ENCODE measurements around the gene ASB3.

Gene ASB3

GRCh38 chr2:53786352-53786704 lies 425 bp downstream of the ASB3 start:
- TF ChIP-seq CTCF (IDR thresholded peaks at IDR 0.05; ENCODE audit: low read depth, low read length, missing control alignments): no peak
- no peak for DNase-seq (ENCODE audit: low read depth)
- peak overlapping the region; percentile 74 for H3K4me3 ChIP-seq (ENCODE audit: low read depth, low read length)

DNA sequence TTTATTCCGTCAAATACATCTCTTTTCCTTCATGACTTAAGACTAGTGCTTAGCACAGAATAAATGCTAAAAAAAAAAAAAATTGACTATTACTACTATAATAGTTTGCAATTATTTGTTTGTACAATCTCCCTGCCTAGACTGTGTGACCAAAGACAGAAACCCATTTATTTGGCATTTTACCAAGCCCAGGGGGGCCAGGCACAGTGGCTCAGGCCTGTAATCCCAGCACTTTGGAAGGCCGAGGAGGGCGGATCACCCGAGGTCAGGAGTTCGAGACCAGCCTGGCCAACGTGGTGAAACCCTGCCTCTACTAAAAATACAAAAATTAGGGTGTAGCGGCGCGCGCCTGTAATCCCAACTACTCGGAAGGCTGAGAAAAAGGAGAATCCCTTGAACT lies 1.4 kb downstream of the ASB3 start:
- peak overlapping the region; percentile 74; the same call in 1 of the 2 replicates for H3K4me3 ChIP-seq (ENCODE audit: low read depth, low read length)
- TF ChIP-seq CTCF (IDR thresholded peaks at IDR 0.05; ENCODE audit: low read depth, low read length, missing control alignments): no peak
- no peak for DNase-seq (ENCODE audit: low read depth)

DNA sequence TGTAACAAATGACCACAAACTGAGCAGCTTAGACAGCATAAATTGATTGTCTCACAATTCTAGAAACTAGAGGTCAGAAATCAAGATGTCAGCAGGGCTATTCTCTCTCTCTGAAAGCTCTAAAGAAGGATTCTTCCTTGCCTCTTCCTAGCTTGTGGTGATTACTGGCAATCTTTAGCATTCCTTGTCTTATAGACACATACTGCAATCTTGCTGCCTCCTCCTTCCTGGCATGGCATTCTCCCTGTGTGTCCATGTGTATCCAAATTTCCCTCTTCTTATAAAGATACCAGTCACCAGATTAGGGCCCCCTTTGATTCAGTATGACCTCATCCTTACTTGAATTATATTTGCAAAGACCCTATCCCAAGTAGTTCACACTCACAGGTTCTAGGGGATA lies 2.3 kb downstream of the ASB3 start:
- no peak overlapping the region; the same call in 1 of the 2 replicates for H3K4me3 ChIP-seq (ENCODE audit: low read depth, low read length)
- no peak for TF ChIP-seq CTCF (IDR thresholded peaks at IDR 0.05; ENCODE audit: low read depth, low read length, missing control alignments)
- DNase-seq (ENCODE audit: low read depth): no peak

GRCh38 chr2:53782676-53783075 lies 4.1 kb downstream of the ASB3 start:
- DNase-seq (ENCODE audit: low read depth): no peak
- TF ChIP-seq CTCF (IDR thresholded peaks at IDR 0.05; ENCODE audit: low read depth, low read length, missing control alignments): no peak
- H3K4me3 ChIP-seq (ENCODE audit: low read depth, low read length): no peak overlapping the region

DNA sequence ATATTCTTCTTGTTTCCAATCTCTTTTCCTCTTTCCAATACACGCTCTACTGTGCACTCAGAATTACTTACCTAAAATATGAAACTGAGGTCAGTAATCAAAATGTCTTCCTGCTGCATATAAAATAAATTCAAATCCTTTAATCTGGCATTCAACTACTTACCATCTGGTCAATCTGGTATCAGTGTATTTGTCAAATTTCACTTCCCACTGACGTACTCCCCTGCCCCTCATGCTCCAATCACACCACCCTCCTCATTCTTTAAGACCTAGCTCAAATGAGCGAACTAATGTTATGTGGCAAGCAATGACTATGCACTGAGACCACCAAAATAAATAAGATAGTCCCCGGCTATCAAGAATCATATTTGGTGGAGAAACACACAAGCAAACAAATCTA lies 6.7 kb downstream of the ASB3 start:
- H3K4me3 ChIP-seq (ENCODE audit: low read depth, low read length): no peak overlapping the region
- no peak for DNase-seq (ENCODE audit: low read depth)
- TF ChIP-seq CTCF (IDR thresholded peaks at IDR 0.05; ENCODE audit: low read depth, low read length, missing control alignments): no peak

GRCh38 chr2:53778536-53779162 lies 8.1 kb downstream of the ASB3 start:
- H3K4me3 ChIP-seq (ENCODE audit: low read depth, low read length): no peak overlapping the region
- DNase-seq (ENCODE audit: low read depth): no peak
- TF ChIP-seq CTCF (IDR thresholded peaks at IDR 0.05; ENCODE audit: low read depth, low read length, missing control alignments): no peak

- DNase-seq (ENCODE audit: low read depth): no peak
- no peak overlapping the region for H3K4me3 ChIP-seq (ENCODE audit: low read depth, low read length)
- no peak for TF ChIP-seq CTCF (IDR thresholded peaks at IDR 0.05; ENCODE audit: low read depth, low read length, missing control alignments)
These were observed 9.6 kb downstream of the ASB3 start for GRCh38 chr2:53777134-53777533.

Measured in GM12864 (cell line).